ENCODE measurements around the gene ETFB. TPM values are rescaled to one million over a fixed set of nuclear protein-coding genes. Genes with fewer than 3 reads are reported as not detected.

ETFB gene
- total RNA-seq, 1 donor, result 84.3 TPM

- peaks cover 4% of the 10 kb centered on the region for H3K4me1 ChIP-seq (ENCODE audit: insufficient read depth, low read length)
- H3K36me3 ChIP-seq (ENCODE audit: insufficient read depth, low read length), result peaks cover 29% of the 10 kb centered on the region
- no peaks in the 10 kb centered on the region for H3K9me3 ChIP-seq (ENCODE audit: low read depth, low read length)
- H3K4me3 ChIP-seq (ENCODE audit: insufficient read depth, low read length), result no peak overlapping the region
- H4K20me1 ChIP-seq (ENCODE audit: insufficient read depth, low read length), result peaks cover 14% of the 10 kb centered on the region
- no peaks in the 10 kb centered on the region for H3K27me3 ChIP-seq (ENCODE audit: insufficient read depth, low read length)
- H3K27ac ChIP-seq (ENCODE audit: low read depth, low read length), result no peak overlapping the region
- H2AFZ ChIP-seq (ENCODE audit: low read length), result no peak overlapping the region
- peaks cover 19% of the 10 kb centered on the region for H3K79me2 ChIP-seq (ENCODE audit: insufficient read depth, low read length)
- peak; percentile 22 for DNase-seq (ENCODE audit: insufficient read length, low spot score, missing footprints)
- no peak overlapping the region for H3K4me2 ChIP-seq (ENCODE audit: insufficient read depth, low read length)
- TF ChIP-seq CTCF (IDR thresholded peaks at IDR 0.05; ENCODE audit: extremely low read depth, low read depth, low read length), result no peak
Measured at GRCh38 chr19:51352783-51353360, 13.3 kb downstream of the ETFB start.

GRCh38 chr19:51351266-51351990 is 14.8 kb downstream of the ETFB start:
- Histone ChIP-seq H3K4me2 (ENCODE audit: insufficient read depth, low read length) (no peak overlapping the region), H3K9me3 (ENCODE audit: low read depth, low read length) (no peaks in the 10 kb centered on the region), H3K27me3 (ENCODE audit: insufficient read depth, low read length) (no peaks in the 10 kb centered on the region), H4K20me1 (ENCODE audit: insufficient read depth, low read length) (peaks cover 9% of the 10 kb centered on the region), H3K4me1 (ENCODE audit: insufficient read depth, low read length) (peaks cover 4% of the 10 kb centered on the region), H2AFZ (ENCODE audit: low read length) (no peak overlapping the region), H3K4me3 (ENCODE audit: insufficient read depth, low read length) (no peak overlapping the region), H3K27ac (ENCODE audit: low read depth, low read length) (peak overlapping the region; percentile 75), H3K36me3 (ENCODE audit: insufficient read depth, low read length) (peaks cover 36% of the 10 kb centered on the region), H3K79me2 (ENCODE audit: insufficient read depth, low read length) (peaks cover 13% of the 10 kb centered on the region)
- DNase-seq (ENCODE audit: insufficient read length, low spot score, missing footprints), result peak; percentile 26
- no peak for TF ChIP-seq CTCF (IDR thresholded peaks at IDR 0.05; ENCODE audit: extremely low read depth, low read depth, low read length)

- no peak for TF ChIP-seq CTCF (IDR thresholded peaks at IDR 0.05; ENCODE audit: extremely low read depth, low read depth, low read length)
- H3K27me3 ChIP-seq (ENCODE audit: insufficient read depth, low read length), result no peaks in the 10 kb centered on the region
- no peaks in the 10 kb centered on the region for H3K79me2 ChIP-seq (ENCODE audit: insufficient read depth, low read length)
- H3K27ac ChIP-seq (ENCODE audit: low read depth, low read length), result no peak overlapping the region
- no peaks in the 10 kb centered on the region for H4K20me1 ChIP-seq (ENCODE audit: insufficient read depth, low read length)
- H3K4me3 ChIP-seq (ENCODE audit: insufficient read depth, low read length), result no peak overlapping the region
- DNase-seq (ENCODE audit: insufficient read length, low spot score, missing footprints), result peak; percentile 25
- peaks cover 37% of the 10 kb centered on the region for H3K36me3 ChIP-seq (ENCODE audit: insufficient read depth, low read length)
- H3K9me3 ChIP-seq (ENCODE audit: low read depth, low read length), result no peaks in the 10 kb centered on the region
- peaks cover 4% of the 10 kb centered on the region for H3K4me1 ChIP-seq (ENCODE audit: insufficient read depth, low read length)
- H3K4me2 ChIP-seq (ENCODE audit: insufficient read depth, low read length), result no peak overlapping the region
- no peak overlapping the region for H2AFZ ChIP-seq (ENCODE audit: low read length)
Measured at GRCh38 chr19:51347209-51347928, 18.8 kb downstream of the ETFB start.

GRCh38 chr19:51346742-51347141 is 19.4 kb downstream of the ETFB start:
- Histone ChIP-seq H2AFZ (ENCODE audit: low read length) (no peak overlapping the region), H3K27me3 (ENCODE audit: insufficient read depth, low read length) (no peaks in the 10 kb centered on the region), H3K4me2 (ENCODE audit: insufficient read depth, low read length) (no peak overlapping the region), H3K36me3 (ENCODE audit: insufficient read depth, low read length) (peaks cover 32% of the 10 kb centered on the region), H3K79me2 (ENCODE audit: insufficient read depth, low read length) (no peaks in the 10 kb centered on the region), H3K9me3 (ENCODE audit: low read depth, low read length) (no peaks in the 10 kb centered on the region), H3K4me3 (ENCODE audit: insufficient read depth, low read length) (no peak overlapping the region), H4K20me1 (ENCODE audit: insufficient read depth, low read length) (no peaks in the 10 kb centered on the region), H3K27ac (ENCODE audit: low read depth, low read length) (no peak overlapping the region), H3K4me1 (ENCODE audit: insufficient read depth, low read length) (peaks cover 4% of the 10 kb centered on the region)
- TF ChIP-seq CTCF (IDR thresholded peaks at IDR 0.05; ENCODE audit: extremely low read depth, low read depth, low read length), result no peak
- DNase-seq (ENCODE audit: insufficient read length, low spot score, missing footprints), result peak; percentile 41
